RPMI7951 (cell line): ENCODE measurements around the gene RSBN1L. TPM values are rescaled to one million over a fixed set of nuclear protein-coding genes. Genes with fewer than 3 reads are reported as not detected.
"Not testable (repeated sequence)": the region's sequence is repeated elsewhere in the genome, so short reads cannot be mapped to it uniquely, and the experiment has no call there.

ENCODE experiments used
- DNase-seq: peaks from one replicate; pipeline ENCODE4 v3.0.0-alpha.2; 2012; ENCODE audit warnings: low read depth
- total RNA-seq: library from RNA; depleted of rRNA; stranded (reverse); fragments of >200 nt; shearing (Covaris generic); gene quantifications from 2 replicates; pipeline ENCODE4 v1.2.3, GENCODE V29; 2014

The RSBN1L gene
- total RNA-seq, 1 experiment from 2014 or later: 19.8 TPM

- DNase-seq: no peak
These were observed 8.5 kb upstream of the RSBN1L start for GRCh38 chr7:77687747-77688144.

DNA sequence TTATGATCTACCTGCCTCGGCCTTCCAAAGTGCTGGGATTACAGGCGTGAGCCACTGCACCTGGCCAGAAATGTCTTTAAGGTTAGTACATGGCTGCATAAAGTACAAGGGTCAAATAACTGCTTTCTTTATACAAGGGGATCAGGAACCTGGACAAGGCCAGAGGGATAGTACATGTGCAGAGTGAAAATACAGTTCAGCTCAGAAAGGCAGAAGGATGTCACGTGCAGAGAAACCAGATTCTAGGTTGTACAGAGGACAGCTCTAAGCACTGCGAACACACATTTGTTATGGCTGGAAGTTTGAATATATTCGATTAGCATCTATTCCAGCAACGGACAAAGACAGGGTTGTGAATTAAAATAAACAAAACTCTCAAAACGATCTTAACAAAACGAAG, 6.0 kb upstream of the RSBN1L start:
- no peak for DNase-seq

DNA sequence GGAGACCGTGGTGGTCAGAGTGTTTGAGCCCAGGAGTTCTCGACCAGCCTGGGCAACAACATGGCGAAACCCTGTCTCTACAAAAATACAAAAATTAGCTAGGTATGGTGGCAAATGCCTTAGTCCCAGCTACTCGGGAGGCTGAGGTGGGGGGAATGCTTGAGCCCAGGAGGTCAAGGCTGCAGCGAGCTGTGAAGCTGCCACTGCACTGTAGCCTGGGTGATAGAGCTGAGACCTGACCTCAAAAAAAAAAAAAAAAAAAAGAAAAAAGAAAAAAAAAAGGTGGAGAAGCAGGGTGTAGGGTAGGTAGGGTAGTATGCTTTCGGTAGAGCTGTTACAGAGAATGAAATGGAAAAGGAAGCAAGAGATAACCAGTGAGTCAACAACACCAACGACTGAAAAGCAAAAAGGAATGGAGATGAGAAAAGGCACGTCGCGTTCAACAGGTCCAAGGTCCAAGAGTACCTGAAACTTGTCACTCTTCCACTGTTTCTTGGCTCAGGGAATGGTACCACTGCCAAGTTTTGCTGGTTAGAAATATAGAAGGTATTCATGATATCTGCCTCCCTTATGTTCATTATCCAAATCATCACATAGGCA, 4.3 kb upstream of the RSBN1L start:
- DNase-seq: no peak

GRCh38 chr7:77693830-77694583, 2.3 kb upstream of the RSBN1L start:
- no peak for DNase-seq

DNA sequence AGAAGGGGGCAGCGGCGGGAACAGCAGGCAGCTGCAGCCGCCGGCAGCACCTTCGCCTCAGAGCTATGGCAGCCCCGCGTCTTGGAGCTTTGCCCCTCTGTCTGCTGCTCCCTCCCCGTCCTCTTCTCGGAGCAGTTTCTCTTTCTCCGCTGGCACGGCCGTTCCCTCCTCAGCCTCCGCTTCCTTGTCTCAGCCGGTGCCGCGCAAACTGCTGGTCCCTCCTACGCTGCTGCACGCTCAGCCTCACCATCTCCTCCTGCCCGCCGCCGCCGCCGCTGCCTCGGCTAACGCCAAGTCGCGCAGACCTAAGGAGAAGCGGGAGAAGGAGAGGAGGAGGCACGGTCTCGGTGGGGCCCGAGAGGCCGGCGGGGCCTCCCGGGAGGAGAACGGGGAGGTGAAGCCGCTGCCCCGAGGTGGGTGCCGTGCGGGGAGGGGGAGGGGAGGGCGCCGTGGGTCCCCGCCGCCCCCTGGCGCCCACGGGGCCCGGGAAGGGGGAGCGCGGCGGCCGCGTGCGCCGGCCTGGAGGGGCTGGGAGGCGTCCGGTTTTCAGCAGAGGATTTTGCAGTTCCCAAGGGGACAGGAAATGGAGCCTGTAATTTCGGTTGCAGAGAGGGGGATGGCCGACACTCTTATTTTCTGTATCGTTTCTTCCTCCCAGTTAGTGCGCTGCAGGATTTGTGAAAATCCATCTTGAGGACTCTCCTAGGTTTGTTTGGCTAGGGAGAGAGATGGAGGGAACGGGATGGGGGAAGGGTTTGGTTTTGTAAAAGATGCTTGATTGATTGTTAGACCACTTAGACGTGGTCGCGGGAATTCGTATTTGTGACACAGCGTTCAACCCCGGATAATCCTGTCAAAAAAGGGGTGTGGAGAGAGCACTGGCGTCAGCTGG, 630 bp downstream of the RSBN1L start:
- peak; percentile 63 for DNase-seq

DNA sequence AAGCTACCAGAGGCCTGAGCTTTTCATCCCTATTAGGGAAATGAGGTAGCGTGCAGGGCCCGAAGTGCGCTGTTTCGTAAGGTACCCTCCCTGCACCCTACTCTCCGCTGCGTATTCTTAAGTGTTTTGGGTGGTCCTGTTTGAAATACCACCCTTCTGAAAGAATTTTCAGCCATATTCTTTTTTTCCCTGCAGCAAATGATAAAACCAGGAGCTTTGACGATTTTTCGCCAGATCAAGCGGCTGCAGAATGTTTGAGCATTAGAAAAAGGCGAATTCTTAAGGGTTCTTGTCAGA, 1.2 kb downstream of the RSBN1L start:
- no peak for DNase-seq

- no peak for DNase-seq
These were observed 1.9 kb downstream of the RSBN1L start for GRCh38 chr7:77698042-77698625.

DNA sequence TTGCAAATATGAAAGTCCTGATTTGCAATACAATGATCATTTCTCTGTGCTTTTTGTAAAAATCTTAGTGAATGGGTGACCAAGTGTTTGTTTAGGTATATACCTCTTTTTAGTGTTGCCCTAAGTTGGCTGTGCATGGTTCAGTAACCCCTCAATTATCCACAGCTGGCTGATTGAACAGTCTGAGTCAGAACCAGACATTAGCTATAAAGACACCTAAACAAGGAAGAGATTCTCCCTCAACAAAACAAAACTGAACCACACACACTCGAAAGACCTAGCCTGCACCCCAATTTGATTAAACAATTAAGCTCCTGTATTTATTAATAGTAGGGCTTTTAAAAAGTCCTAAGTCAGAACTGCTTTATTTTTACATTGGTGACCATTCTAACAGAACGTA, 2.8 kb downstream of the RSBN1L start:
- peak; percentile 45 for DNase-seq

GRCh38 chr7:77702513-77702912, 6.3 kb downstream of the RSBN1L start:
- no peak for DNase-seq

- DNase-seq: no peak
These were observed 6.8 kb downstream of the RSBN1L start for GRCh38 chr7:77702968-77703472.

DNA sequence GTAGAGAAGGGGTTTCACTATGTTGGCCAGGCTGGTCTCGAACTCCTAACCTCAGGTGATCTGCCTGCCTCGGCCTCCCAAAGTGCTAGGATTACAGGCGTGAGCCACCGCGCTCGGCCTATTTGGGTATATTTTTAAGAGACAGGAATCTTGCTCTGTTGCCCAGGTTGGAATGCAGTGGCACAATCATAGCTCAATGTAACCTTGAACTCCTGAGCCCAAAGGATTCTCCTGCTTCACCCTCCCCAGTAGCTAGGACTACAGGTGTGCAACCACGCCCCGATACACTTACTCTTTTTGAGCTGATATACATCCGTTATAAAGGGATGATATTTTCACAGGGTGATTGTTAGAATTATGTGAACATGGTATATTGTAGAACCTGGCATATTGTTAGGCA, 7.4 kb downstream of the RSBN1L start:
- not testable (repeated sequence) for DNase-seq

- no peak for DNase-seq
These were observed 11.3 kb downstream of the RSBN1L start for GRCh38 chr7:77707504-77707992.

DNA sequence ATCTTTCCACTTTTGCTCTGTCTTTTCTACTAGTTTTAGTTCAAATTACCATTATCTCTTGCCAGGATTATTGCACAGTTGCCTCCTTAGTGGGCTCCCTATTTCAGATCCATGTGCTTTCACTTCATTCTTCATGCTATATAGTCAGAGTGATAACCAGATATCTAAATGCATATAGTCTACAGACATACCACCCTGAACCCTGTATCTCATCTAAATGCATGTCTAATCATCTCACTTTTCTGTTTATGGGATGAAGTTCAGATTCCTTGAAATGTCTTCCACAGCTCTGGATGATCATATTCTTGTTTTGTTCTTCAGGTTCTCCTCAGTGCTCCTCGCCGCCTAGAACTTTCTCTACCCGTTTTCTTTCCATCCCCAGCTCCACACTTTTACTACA, 13.8 kb downstream of the RSBN1L start:
- DNase-seq: no peak

- DNase-seq: no peak
These were observed 14.6 kb downstream of the RSBN1L start for GRCh38 chr7:77710861-77711260.

- DNase-seq: no peak
These were observed 17.9 kb downstream of the RSBN1L start for GRCh38 chr7:77714195-77714594.

DNA sequence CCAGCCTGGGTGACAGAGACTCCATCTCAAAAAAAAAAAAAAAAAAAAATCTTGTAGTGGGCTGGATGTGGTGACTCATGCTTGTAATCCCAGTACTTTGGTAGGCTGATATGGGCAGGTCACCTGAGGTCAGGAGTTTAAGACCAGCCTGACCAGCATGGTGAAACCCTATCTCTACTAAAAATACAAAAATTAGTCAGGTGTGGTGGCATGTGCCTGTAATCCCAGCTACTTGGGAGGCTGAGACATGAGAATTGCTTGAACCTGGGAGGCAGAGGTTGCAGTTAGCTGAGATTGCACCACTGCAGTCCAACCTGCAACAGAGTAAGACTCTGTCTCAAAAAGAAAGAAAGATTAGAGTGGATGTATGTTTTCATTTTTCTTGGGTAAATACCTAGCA, 18.7 kb downstream of the RSBN1L start:
- peak; percentile 61 for DNase-seq

- DNase-seq: no peak
These were observed 20.5 kb downstream of the RSBN1L start for GRCh38 chr7:77716804-77717203.

- not testable (repeated sequence) for DNase-seq
These were observed 21.3 kb downstream of the RSBN1L start for GRCh38 chr7:77717566-77717965.

- no peak for DNase-seq
These were observed 31.3 kb downstream of the RSBN1L start for GRCh38 chr7:77727527-77727926.

DNA sequence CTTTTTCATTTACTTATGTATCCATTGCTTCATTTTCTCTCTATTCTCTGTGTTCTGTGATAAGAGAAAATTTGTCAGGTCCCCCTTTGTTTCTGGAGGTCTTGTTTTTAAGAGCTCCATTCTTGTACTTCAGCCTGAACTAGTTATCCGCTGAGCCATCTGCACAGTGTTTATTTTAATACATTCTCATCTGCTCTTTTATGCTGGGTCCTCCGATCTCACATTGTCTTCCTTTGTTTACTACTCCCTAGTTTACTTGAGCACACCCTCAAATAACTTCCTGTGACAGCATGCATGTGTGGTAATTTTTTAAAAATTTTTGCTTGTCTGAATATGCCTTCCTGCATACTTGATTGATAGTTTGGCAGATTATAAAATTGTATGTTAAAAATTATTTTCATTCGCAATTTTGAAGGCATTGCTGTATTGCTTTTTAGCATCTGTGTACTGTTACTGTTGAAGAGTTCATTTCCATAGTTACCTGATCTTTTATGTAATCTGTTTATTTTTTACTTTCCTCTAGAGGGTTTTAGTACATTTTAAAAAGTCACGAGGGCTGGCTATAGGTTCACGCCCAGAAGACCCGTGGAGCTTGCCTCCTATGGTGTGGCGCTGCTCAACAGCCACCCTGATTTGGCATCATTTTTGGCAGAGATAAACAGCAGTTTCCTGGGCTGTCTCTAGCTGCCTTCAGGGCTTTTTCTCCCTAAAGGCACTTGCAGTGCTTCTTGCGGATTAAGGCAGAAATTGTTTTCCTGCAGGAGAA, 31.9 kb downstream of the RSBN1L start:
- DNase-seq: peak; percentile 9
